DMS 273 (cell line): ENCODE data around the gene IL5RA.

Source experiments
- DNase-seq: peaks from one replicate; lab custom pipeline; 2025; ENCODE audit not compliant: unreplicated experiment; lab: John Stamatoyannopoulos, UW

Gene IL5RA

GRCh38 chr3:3110299-3110630 lies at the start of gene IL5RA:
TSS of gene IL5RA (minus strand) at chr3:3110374. CDS start at chr3:3104984, 5,390 bp downstream.
- peak; percentile 15 for DNase-seq

GRCh38 chr3:3157484-3157883 lies 47.3 kb upstream of the IL5RA start:
- DNase-seq, result no peak

GRCh38 chr3:3154879-3155610 lies 44.9 kb upstream of the IL5RA start:
- no peak for DNase-seq

- DNase-seq, result no peak
Measured at GRCh38 chr3:3151513-3151912, 41.3 kb upstream of the IL5RA start.

- DNase-seq, result no peak
Measured at GRCh38 chr3:3149560-3149959, 39.4 kb upstream of the IL5RA start.

GRCh38 chr3:3145831-3146230 lies 35.7 kb upstream of the IL5RA start:
- DNase-seq, result no peak

- DNase-seq, result no peak
Measured at GRCh38 chr3:3141939-3142338, 31.8 kb upstream of the IL5RA start.

GRCh38 chr3:3137526-3137925 lies 27.4 kb upstream of the IL5RA start:
- no peak for DNase-seq

GRCh38 chr3:3134750-3135448 lies 24.7 kb upstream of the IL5RA start:
- DNase-seq, result no peak

- no peak for DNase-seq
Measured at GRCh38 chr3:3133500-3133899, 23.3 kb upstream of the IL5RA start.

- DNase-seq, result no peak
Measured at GRCh38 chr3:3129579-3129978, 19.4 kb upstream of the IL5RA start.

- peak; percentile 20 for DNase-seq
Measured at GRCh38 chr3:3127432-3128010, 17.3 kb upstream of the IL5RA start.

- peak; percentile 96 for DNase-seq
Measured at GRCh38 chr3:3126477-3127431, 16.6 kb upstream of the IL5RA start, which contains the start of gene TRNT1. TSS of gene TRNT1 (plus strand) at chr3:3126940. CDS start at chr3:3129041, 2,101 bp downstream.

- no peak for DNase-seq
Measured at GRCh38 chr3:3125977-3126376, 15.8 kb upstream of the IL5RA start.

GRCh38 chr3:3119393-3119851 lies 9.2 kb upstream of the IL5RA start:
- no peak for DNase-seq

GRCh38 chr3:3117651-3118050 lies 7.5 kb upstream of the IL5RA start:
- no peak for DNase-seq

- DNase-seq, result no peak
Measured at GRCh38 chr3:3113042-3113709, 3.0 kb upstream of the IL5RA start.

GRCh38 chr3:3110749-3111361 lies 681 bp upstream of the IL5RA start:
- DNase-seq, result no peak

- no peak for DNase-seq
Measured at GRCh38 chr3:3109407-3110298, 521 bp downstream of the IL5RA start.
